Measurements from ENCODE around the gene UHRF2.
"Not testable (repeated sequence)": the region's sequence is repeated elsewhere in the genome, so short reads cannot be mapped to it uniquely, and the experiment has no call there.

UHRF2 gene

DNA sequence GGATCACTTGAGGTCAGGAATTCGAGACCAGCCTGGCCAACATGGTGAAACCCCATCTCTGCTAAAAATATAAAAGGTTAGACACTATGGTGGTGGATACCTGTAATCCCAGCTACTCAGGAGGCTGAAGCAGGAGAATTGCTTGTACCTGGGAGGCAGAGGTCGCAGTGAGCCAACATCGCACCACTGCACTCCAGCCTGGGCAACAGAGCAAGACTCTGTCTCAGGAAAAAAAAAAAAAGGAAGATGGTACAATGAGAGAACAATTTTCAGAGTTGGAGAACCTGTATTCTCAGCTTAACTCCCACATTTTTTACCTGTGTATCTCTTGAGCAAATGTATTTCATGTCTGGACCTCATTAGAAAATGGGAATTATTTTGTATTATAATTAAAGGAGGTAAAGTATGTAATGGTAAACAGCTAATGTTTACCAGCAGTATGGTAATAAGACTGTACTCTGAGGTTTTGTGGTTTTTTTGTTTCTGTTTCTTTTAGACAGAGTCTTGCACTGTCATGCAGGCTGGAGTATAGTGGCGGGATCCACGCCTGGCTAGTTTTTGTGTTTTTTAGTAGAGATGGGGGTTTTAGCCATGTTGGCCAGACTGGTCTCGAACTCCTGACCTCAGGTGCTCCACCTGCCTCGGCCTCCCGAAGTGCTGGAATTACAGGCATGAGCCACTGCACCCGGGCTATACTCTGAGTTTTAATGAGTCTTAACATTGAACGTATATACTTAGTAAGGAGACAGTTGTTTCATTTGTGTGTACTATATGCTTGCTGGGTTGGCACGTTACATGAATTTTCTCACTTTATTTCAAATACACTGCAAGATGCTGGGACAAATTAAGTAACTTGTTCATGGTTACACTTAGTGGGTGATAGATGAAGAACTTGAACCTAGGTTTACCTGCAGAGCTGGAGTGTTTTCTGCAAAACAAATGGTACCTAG is 16.2 kb downstream of the UHRF2 start:
- DNase-seq (ENCODE audit: low read depth), result peak; percentile 52

DNA sequence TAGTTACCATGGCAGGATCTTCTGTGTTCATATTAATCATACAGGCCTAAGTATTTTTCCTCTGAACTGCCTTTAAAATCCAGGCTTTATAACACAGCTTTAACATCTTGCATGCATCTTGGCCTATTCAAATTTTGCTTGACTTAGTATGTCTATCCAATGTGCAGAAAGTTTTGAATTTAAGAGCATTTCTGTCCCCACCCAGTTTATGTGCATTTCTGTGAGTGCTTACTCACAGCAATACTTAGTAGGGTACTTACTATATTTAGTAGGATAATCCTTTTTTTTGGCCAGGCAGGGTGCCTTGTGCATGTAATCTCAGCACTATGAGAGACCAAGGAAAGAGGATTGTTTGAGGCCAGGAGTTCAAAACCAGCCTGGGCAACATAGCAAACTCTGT is 18.0 kb downstream of the UHRF2 start:
- DNase-seq (ENCODE audit: low read depth), result no peak

DNA sequence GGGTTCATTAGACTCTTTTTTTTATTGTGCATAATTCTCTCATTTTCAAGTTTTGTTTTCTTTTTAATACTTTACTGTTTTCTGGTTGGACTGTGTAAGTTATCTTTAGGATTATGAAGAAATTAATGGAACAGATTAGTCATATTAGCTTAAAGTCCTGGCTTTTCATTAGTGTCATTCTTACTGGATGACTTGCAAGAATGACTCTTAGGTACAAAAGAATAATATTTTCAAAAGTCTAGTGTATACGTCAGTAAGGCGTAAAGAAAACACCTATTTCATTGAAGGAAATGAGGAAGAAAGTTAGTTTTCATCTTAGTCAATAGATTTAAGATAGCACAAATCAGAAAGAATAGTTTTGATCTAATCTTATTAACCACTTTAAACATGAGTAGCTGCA is 20.4 kb downstream of the UHRF2 start:
- DNase-seq (ENCODE audit: low read depth), result peak; percentile 69

DNA sequence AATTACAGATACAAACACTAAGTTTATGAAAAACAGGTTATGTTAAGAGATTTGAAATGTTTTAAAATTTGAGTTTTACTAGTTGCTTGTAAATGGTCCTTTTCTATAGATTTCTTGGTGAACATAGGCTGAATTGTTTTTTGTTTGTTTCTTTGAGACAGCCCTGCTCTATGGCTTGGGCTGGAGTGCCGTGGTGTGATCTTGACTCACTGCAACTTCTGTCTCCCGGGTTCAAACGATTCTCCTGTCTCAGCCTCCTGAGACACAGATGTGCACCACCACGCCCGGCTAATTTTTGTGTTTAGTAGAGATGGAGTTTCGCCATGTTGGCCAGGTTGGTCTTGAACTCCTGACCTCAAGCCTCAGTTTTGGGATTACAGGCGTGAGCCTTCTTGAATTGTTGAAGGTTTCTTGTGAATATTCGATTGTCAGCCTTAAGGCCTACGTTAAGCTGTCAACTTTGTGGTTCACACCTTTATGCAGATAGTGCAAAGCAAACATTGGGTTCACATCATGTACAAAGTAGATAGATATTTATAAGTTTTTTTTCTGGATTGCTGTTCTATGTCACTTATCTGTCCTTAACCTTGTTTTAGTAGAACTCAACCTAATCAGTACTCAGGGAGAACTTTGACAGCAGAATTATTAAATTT is 26.2 kb downstream of the UHRF2 start:
- DNase-seq (ENCODE audit: low read depth), result no peak

DNA sequence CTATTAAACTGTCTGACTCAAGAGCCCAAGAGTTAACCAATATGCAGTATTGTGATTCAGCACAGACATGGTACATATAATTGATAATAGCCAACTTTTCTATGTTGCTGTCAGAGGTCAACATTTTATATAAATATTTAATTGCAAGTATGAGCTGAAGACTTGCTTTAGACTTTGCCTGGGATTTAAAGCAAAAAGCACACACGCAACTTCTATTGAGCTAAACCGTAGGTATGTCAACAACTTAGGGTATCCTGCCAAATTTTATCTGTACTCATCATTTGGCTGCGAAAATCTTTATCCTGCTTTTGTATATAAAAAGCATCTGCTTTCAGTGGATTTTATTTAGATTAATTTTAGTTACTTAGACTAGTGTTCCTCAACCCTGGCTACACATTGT is 27.4 kb downstream of the UHRF2 start:
- DNase-seq (ENCODE audit: low read depth), result no peak

DNA sequence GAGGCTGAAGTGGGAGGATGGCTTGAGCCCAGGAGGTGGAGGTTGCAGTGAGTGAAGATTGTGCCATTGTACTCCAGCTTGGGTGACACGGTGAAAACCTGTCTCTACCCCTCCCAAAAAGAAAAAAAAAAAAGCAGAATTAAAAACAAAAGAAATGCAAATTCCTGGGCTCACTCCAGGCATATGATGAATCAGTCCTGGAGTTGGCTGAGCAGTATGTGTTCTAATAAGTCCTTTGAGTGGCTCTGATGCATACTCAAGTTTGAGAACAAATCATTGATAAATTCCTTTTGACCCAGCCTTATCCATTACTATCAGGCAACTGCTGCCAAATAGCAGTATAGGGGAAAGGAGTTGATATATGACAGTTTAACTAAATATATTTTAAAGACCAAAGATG is 28.3 kb downstream of the UHRF2 start:
- DNase-seq (ENCODE audit: low read depth), result no peak

DNA sequence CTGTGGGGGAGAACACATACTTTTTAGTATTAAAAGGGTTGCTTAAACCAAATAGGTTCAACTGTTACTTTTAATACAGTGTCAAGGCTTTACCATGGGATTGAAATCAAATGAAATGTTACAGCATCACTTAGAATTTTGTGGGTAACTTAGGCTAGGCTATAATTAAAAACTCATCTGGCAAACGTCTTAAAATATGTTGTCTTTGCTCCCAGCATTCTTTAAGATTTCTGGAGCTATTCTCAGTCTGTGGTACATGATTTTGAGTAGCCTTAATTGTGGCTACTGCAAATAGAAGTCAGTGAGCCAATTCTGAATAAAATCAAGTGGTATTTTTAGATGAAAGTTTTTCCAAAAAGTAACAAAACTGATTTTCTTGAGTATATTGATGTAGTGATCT is 30.7 kb downstream of the UHRF2 start:
- no peak for DNase-seq (ENCODE audit: low read depth)

DNA sequence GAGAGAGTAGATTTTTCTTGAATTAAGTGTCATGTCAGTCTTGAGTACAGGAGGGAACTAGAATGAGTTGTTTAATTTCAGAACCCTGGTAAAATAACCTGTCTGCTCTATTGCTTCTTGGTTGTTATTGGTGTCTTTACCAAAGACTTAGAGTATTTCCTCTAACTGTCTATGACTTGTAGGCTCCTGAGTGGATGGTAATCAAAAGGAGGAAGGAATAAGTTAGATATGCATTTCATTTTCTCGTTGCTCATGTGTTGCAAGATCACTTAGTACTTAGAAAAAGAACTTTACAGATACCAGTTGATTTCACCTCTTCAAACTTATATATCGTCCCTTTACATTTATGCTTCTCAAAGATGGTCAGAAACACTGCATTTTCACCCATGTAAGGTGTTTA is 31.1 kb downstream of the UHRF2 start:
- no peak for DNase-seq (ENCODE audit: low read depth)

DNA sequence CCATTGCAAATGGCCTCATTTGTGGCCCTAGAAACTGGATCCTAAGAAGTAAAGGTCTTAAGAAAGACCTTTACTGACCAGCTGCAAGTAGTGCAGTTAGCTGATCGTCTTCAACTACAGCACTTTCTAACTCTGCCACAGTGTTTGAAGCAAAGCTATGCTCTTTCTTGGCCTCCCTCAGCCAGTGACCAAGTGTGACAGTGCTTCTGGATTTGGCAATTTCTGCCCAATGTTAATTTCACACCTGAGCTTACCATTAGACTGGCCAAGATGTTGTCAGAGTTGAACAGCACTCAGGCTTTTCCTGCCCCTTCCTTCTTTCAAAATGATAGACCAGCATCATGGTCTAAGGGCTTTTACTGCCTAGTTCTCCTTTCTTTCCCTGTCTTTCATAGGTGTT is 36.1 kb downstream of the UHRF2 start:
- no peak for DNase-seq (ENCODE audit: low read depth)

DNA sequence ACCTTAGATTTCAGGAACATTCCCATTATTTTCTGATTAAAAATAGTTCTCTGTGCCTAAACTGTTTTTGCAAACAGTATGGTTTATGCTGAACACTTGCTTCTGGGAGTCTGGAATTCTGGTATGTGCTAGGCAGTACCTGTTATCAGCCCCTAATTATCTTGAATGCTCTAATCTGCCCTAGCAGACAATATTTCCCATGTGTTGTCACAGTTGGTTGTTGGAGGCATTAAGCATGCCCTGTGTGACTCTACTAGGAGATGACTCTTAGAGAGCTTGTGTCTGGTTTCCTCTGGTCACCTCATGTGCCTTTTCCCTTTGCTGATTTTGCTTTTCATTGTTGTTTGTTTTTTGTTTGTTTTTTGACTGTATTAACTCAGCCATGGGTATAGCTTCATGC is 36.6 kb downstream of the UHRF2 start:
- peak; percentile 51 for DNase-seq (ENCODE audit: low read depth)

DNA sequence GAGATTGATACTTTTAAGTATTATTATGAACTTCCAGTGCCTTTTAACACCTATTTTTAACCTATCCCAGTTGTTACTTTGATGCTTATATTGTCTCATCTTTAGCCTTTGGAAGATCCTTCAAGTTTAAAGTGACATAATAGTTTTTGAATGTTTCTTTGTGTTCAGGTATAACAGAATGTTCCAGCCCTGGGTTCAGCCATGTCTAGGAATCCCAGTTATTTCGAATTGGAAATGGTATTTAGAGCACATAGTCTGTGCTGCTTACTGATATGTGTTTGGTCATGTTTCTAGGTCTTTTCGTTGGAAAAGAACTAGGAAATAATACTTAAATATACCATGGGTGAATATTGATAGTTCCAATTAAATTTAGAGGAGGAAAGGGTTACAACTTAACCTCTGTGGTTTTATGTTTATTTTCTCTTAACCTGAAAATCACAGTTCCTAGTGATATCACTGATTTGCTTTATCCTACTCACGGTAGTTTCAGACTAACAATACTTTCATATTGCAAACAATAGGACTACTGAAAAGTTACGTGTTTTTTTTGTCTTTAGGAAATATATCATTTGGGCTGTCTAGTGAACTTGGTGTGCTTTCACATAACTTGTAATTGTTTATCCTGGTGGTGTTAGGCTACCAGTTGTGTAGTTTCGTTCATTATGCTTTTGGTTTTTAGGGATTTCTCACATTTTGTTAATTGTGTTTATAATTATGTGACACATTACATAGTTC is 37.8 kb downstream of the UHRF2 start:
- DNase-seq (ENCODE audit: low read depth), result peak; percentile 20

DNA sequence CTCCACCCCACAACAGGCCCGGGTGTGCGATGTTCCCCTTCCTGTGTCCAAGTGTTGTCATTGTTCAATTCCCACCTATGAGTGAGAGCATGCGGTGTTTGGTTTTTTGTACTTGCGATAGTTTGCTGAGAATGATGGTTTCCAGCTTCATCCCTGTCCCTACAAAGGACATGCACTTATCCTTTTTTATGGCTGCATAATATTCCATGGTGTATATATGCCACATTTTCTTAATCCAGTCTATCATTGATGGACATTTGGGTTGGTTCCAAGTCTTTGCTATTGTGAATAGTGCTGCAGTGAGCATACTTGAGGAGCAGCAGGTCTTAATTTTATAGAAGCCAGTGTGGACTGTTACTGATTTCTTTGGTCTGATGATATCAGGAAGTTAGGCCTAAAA is 42.3 kb downstream of the UHRF2 start:
- not testable (repeated sequence) for DNase-seq (ENCODE audit: low read depth)

DNA sequence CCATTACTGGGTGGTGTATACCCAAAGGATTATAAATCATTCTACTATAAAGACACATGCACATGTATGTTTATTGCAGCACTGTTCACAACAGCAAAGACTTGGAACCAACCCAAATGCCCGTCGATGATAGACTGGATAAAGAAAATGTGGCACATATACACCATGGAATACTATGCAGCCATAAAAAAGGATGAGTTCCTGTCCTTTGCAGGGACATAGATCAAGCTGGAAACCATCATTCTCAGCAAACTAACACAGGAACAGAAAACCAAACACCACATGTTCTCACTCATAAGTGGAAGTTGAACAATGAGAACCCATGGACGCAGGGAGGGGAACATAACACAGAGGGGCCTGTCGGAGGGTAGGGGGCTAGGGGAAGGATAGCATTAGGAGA is 45.7 kb downstream of the UHRF2 start:
- DNase-seq (ENCODE audit: low read depth), result not testable (repeated sequence)

DNA sequence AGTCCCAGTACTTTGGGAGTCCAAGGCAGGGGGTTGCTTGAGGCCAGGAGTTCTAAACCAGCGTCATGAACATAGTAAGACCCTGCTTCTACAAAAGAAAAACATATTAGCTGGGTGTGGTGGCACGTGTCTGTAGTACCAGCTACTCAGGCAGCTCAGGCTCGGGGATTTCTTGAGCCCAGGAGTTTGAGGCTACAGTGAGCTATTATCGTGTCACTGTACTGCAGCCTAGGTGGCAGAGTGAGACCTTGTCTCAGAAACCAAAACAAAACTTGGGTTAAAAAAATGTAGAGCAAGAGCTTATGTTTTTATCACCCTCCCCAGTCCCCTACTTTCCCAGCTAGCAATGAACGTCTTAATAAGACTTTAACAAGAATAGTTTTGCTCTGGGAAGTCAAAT is 46.7 kb downstream of the UHRF2 start:
- no peak for DNase-seq (ENCODE audit: low read depth)

DNA sequence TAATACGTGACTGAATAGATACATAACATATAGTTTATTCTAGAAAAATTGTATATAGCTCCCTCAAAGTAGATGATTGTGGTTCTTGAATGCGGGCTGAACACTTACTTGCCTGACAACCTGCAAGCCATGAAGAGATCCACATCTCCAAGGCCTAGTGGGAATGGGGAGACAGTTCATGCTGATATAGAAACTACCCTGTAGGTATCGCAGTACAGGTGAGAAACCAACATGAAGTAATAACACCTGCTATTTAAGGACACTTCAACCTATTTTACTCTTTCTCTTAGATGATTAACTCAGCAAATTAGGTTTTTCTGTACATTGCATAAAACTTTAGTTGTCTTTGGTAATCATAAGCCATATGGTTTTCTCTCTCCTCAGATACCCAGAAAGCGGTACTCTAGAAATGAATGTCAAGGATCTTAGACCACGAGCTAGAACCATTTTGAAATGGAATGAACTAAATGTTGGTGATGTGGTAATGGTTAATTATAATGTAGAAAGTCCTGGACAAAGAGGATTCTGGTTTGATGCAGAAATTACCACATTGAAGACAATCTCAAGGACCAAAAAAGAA is 47.3 kb downstream of the UHRF2 start:
- no peak for DNase-seq (ENCODE audit: low read depth)

DNA sequence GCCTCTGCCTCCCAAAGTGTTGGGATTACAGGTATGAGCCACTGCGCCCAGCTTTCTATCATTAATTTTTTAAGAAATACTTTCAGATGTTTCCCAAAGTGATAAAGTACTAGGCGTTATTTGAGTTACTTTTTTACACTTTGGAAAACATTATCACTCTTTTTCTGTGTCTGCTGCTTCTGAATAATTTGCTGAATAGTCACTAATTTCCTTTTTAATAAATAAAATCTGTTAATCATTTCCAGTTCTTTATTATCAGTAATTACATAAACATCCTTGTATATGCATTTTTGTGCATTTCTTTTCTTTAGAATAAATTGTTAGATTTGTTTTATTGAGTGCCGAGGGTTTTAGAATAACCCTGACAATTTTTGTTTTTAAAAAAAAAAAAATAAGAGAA is 48.6 kb downstream of the UHRF2 start:
- DNase-seq (ENCODE audit: low read depth), result no peak

DNA sequence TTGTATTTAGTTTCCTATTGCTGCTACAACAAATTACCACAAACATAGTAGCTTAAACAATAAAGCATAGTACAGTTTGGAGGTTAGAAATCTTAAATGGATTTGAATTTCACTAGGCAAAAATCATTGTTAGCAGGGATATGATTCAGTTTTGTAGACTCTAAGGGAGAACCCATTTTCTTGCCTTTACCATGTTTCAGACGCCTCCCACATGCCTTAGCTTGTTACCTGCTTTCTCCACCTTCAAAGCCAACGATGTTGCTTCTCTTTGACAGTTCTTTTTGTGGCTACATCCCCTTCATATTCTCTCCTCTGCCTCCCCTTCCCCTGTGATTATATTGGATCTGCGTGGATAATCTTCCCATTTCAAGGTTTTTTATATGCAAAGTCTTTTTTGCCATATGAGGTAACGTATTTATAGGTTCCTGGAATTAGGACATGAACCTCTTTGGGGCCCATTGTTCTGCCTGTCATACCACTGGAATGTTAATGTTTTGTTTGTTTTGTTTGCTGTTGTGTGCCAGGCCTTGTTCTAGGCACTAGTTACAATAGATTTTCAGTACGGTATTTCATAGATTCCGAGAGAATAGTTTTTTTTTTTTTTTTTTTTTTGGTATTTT is 54.1 kb downstream of the UHRF2 start:
- no peak for DNase-seq (ENCODE audit: low read depth)

DNA sequence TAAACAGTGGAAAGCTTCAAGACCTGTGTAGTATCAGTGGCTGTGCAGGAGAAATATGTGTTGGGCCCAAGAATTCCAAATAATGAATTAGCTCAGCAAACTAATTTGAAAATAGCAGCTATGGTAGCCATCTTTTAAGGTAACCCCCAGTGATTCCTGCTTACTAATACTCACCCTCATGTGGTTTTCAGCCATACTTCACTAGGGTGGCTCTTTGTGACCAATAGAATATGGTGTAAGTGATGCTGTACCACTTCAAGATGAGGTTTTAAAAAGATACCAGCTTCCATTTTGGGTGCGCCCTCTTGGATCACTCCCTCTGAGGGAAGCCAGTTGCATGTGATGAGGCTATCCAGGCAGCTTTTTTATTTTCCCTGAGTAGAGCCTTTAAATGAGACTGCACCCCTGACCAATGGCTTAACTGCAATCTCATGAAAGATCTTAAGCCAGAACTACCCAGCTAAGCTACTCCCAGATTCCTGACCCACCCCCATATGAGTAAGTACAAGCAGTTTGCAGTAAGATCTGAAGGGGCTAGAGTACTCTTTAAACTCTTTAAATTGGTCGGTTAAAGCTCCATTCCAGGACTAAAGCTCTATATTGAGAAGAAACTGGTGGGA is 58.3 kb downstream of the UHRF2 start:
- DNase-seq (ENCODE audit: low read depth), result no peak

DNA sequence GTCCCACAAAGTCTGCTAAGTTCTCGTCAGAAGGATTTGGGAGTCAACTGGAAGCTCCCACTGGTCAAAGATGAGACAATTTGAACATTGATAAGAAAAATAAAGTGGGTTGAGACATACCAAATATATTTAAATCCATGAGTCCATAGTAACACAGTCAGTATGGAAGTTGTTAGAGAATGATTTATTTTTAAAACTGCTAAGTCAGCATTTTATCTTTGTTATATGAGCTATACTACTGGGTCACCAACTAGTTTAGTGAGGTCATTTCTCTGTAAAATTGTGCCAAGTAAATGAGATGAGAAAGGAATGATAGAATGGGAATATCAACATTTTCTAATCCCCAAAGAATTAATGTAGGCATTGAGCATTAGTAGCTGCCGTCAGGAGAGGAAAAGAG is 60.2 kb downstream of the UHRF2 start:
- no peak for DNase-seq (ENCODE audit: low read depth)

DNA sequence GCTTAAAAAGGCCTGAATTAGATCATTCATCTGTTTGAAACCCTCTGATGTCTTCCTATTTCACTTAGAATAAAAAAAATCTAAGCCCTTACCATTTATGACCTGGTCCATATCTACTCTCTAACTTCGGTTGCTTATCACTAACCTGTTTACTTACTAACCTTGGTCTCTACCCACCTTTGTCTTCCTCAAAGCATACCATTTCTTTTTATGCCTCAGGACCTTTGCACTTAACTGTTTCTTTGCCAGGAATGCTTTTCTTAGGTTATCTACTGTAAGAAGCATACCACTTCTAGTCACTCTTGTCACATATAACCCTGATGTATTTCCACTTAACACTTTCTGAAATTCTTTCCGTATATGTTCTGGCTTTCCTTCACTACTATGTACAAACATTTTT is 67.0 kb downstream of the UHRF2 start:
- DNase-seq (ENCODE audit: low read depth), result no peak

DNA sequence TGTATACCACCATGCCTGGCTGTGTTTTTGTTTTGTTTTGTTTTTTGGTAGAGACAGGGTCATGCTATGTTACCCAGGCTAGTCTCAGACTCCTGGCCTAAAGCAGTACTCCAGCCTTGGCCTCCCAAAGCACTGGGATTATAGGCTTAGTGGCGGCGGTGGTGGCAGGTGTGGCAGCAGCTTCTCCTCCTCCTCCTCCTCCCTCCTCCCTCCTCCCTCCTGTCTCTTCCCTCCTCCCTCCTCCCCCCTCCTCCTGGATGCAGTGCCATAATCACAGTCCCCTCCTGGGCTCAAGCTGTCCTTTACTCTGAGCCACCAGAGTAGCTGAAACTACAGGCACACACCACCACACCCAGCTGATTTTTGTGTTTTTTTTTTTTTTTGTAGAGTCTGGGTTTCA is 71.2 kb downstream of the UHRF2 start:
- DNase-seq (ENCODE audit: low read depth), result no peak

DNA sequence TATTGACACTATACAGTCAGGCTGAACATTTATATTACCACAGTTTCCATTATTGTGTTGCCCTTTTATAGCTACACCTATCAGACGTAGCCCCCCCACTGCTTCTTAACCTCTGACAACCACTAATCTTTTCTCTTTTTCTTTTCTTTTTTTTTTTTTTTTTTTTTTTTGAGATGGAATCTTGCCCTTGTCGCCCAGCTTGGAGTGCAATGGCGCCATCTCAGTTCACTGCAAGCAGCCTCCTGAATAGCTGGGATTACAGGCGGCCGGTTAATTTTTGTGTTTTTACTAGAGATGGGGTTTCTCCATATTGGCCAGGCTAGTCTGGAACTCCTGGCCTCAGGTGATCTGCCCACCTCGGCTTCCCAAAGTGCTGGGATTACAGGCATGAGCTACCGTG is 75.4 kb downstream of the UHRF2 start:
- no peak for DNase-seq (ENCODE audit: low read depth)

All from amniotic epithelial cell (primary cell).